HG03342 (cell line): ENCODE measurements around the gene SGK1.
A peak's percentile ranks its signal among the peaks of the same experiment; 100 is the strongest.
"Not testable (repeated sequence)": the region's sequence is repeated elsewhere in the genome, so short reads cannot be mapped to it uniquely, and the experiment has no call there.

Experiments
- ATAC-seq: cut with Tn5 transposase; IDR thresholded peaks from one replicate; pipeline ENCODE4 v1.9.1; 2021; ENCODE audit warnings: mild to moderate bottlenecking, moderate library complexity; ENCODE audit not compliant: unreplicated experiment

SGK1 gene

DNA sequence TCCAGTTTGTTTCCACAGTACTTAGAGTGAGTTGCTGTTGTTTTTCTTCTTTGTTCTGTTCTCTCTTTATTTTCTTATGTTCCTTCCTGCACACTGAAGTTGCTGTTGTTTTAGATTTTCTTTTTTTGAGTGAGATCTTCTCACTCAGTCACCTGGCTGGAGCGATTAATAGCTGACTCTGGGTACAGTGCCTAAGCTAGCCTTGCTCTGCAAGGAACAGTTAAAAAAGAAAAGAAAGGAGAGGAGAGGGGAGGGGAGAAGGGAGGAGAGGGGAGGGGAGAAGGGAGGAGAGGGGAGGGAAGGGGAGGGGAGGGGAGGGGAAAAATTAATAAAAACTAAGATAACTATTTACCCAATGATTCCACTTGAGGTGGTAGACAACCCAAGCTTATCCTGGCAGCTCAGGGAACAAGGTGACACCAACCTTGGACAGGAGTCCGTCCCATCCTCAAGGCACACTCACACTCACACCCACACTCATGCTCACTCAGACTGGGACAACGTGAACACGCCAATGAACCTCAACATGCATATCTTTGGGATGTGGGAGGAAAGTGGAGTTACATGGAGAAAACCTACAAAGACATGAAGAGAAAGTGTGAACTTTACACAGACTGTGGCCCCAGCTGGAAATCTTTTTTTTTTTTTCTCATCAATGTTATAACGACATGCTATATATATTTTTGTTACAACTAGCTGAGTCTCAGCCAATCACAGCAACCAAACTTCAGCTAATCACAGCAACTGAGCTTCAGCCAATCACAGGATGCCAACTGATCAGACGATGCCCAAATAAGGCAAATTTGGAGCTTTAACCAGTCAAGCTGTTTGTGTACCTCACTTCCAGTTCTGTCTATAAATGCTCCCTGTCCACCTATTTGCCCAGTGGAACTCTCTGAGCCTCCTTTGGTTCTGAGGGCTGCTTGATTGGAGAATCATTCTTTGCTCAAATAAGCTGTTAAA is 124.1 kb downstream of the SGK1 start:
- ATAC-seq: no peak

DNA sequence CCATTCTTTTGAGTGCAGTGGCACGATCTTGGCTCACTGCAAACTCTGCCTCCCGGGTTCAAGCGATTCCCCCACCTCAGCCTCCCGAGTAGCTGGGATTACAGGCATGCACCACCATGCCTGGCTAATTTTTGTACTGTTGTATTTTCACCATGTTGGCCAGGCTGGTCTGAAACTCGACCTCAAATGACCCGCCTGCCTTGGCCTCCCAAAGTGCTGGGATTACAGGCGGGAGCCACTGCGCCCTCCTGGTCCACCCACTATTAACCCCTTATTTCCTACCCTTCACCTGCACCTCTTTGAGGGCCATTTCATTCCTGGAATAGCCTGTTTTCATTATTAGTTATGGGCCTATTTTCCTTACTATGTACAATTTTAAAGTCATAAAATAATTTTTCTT is 125.3 kb downstream of the SGK1 start:
- not testable (repeated sequence) for ATAC-seq

DNA sequence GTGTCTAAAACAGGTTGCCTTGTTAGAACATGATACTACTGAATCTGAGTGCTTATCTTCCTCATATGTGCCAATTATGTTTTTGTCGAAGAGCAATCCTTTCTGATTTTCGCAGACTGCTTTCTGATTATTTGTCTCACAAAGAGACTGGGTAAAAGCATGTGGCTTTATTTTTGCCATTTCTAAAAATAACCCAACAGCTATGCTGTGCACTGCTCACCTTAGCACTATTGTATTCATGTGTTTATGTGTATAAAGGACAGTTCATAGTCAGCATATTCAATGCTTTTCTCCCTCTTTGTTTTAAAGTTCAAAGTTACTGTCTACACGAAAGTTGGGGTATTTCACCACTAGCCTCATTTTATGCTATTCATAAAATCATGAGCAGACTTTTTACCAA is 127.0 kb downstream of the SGK1 start:
- no peak for ATAC-seq

DNA sequence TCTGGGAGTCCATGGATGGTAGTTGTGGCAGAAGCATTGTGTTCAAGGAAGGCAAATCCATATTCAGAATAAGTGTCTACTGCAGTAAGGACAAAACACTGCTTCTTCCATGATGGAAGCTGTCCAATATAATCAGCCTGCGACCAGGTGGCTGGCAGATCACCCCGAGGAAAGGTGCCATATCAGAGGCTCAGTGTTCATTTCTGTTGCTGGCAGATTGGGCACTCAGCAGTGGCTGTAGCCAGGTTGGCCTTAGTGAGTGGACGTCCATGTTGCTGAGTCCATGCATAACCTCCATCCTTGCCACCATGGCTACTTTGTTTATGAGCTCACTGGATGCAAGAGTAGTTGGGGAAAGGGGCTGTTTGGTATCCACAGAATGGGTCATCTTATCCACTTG is 130.2 kb downstream of the SGK1 start:
- no peak for ATAC-seq

DNA sequence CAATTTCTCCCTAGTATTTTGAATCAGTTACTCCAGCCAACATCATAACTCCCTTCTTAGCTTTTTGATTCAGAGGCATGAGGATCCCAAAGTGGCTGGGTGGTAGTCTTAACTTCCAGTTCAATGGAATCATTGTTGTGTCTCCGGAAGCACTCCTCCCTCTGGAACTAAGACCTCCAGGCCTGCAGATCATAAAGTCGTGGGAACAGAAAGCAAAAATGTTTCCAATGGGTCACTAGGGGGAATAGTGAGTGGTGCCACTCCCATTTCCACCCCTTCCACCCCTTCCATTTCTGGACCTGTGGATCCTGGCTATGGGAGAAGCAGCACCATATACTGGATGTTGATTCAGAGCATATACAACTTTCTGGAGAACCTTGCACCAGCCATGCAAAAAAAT is 130.8 kb downstream of the SGK1 start:
- no peak for ATAC-seq

DNA sequence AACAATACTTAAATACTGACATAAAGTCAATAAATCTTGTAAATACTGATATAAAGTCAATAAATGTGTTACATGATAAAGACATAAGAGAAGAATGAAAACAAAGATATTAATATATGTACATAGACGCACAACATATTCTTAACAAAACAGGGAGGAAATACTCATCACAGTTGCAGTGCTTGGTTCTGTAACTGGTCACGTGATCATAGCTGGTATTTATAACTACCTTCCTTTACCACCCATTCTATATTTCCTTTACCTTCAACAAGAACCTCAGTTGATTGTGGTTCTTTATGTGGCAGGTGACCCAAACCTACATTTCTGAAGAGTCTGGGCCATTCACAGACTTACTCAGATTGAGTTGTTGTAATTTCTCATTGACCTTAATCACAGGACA is 131.6 kb downstream of the SGK1 start:
- ATAC-seq: no peak

DNA sequence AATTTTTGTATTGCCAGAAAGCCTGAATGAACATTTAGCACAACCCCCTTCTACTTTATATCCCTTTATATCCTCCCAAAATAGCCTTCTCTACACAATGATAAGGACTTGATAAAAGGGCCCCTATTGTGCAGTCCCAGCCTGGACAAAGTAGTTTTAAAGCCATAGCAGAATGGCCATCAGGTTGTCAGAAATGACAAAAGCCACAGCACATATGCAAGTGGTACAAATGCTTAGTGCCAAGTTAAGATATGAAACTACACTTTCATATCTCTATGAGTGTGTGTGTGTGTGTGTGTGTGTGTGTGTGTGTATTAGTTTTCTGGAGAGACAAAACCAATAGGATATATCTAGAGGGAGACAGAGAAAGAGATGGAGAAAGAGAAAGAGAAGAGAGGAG is 132.6 kb downstream of the SGK1 start:
- no peak for ATAC-seq

DNA sequence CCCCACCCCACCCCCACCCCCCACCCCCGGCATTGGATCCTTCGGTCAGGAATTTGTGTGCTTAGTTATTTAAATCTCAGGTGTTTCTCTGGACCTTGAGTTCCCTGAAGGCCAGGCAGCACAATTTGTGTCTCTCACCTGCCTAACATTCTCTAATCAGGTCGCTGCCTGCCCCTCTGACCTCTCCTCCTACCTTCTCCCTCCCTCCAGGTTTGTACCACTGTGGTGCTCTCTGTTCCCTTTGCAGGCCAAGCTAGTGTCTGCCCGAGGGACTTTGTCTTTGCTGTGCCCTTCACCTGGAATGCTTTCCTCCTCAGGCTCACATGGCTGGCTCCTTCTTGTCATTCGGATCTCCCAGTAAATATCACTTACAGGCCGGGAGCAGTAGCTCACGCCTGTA is 134.1 kb downstream of the SGK1 start:
- ATAC-seq: no peak

DNA sequence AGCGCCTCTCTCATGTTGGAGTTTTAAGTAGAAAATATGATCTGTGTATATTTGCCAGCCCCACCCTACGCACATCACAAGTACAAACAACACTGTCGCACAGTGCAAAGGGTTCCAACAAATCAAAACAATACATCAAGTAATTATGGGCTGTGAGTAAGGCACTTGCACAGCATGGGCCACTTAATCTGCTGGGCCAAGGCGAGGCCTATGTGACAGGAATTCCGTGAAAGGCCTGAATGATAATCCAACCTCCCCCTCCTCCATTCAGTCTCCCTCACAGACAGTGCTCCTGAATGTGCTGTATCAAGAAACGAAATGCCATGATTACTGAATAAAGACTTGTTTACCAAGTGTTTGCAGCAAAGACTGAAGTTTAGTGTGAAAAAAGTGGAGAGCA is 135.4 kb downstream of the SGK1 start:
- no peak for ATAC-seq

DNA sequence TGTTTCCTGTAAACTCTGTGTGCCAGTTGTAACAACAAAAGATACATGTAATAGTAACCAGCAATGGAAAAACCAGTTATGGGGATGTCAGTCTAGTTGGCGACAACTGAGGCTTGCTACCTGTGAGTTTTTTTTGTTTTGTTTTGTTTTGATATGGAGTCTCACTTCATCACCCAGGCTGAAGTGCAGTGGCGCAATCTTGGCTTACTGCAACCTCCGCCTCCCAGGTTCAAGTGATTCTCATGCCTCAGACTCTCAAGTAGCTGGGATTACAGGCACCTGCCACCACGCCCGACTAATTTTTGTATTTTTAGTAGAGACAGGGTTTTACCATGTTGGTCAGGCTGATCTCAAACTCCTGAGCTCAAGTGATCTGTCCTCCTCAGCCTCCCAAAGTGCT is 136.2 kb downstream of the SGK1 start:
- ATAC-seq: not testable (repeated sequence)

DNA sequence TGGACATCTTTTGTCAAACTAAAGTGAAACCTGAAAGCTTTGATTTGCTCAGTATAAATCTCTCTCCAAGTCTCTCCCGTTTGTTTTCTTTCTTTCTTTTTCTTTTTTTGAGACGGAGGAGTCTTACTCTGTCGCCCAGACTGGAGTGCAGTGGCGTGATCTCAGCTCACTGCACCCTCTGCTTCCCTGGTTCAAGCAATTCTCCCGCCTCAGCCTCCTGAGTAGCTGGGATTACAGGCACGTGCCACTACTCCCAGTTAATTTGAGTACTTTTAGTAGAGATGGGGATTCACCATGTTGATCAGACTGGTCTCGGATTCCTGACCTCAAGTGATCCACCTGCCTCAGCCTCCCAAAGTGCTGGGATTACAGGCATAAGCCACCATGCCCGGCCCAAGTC is 136.7 kb downstream of the SGK1 start:
- ATAC-seq: not testable (repeated sequence)

DNA sequence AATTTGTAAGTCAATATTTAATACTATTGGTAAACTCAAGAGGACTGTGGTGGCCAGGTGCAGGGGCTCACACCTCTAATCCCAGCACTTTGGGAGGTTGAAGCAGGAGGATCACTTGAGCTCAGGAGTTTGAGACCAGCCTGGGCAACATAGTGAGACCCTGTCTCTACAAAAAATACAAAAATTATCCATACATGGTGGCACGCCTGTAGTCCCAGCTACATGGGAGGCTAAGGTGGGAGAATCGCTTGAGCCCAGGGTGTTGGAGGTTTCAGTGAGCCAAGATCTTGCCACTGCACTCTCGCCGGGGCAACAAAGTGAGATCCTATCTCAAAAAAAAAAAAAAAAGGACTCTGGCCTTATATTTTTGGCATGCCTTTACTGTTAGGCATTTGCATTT is 137.4 kb downstream of the SGK1 start:
- ATAC-seq: not testable (repeated sequence)

DNA sequence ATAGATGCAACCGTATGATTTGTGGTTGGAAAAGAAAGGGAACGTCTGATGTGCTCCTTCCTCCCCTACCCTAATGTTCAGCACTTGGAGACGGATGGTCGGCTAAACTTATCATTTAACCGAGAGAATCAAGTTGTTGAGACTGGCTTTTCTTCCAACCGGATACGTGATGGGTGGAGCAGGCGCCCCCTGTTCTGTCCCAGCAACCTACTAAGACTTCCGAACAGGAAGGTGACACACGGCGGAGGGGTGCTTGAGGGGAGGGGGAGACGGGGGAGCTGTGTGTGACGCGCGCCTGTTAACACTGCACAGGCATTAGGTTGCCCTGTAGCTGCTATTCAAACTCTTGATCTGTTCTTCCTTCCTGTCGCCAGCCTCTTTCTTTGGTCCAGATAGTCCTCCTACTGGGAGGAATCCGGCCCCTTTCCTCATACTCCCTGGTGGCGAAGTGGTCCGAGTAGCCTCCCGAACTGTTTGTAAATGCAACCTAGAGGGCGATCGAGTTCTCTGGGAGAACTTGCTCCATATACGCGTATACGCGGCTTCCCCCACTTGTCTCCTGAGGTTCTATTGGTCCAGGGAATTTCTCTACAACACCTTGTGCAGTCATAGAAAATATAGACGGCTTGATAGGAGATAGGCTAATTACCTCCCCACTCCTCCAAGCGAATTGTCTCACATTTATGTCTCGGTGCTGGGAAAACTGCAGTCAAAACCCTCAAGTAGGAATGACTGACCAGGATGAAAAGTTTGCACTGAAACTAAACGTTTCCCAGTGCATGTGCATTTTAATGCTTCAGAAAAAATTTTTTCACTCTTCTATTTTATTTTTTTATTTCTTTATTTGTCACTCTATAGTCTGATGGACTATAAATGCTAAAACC is 139.5 kb downstream of the SGK1 start:
- ATAC-seq: no peak

DNA sequence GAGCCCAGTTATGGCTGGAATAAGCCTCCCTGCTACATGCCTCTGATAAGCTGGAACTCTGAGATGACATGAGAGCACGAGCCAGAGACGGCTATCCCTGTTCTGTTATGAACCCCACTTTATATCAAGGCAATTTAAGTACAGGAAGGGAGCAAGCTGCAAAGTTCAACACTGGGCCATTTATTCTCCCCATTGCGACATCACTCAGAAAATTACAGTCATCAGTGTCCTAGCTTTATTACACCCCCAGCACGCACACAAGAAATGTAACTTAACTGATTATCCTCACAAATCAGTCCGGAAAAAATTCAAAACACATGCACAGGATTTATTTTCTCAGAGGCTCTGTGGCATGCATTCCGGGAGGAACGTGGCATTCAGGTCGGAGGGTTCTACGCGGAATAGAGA is 140.2 kb downstream of the SGK1 start:
- no peak for ATAC-seq

DNA sequence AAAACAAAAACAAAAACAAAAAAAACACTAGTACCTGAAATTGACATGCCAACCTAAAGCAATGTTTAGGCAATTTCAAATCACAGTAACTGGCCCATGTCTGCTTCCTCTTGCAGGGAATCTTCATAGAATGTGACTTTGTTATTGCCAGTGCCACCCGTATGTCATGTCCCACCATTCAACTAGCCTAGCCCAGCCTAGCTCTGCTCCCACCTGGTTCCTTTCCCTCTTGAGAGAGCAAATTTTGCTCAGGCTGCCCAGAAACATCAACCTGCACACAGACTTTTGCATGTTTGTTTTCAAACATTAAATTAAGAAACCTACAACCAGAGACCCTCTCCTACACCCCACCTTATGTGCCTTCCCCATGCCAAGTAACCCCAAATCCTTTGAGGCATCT is 140.7 kb downstream of the SGK1 start:
- no peak for ATAC-seq

DNA sequence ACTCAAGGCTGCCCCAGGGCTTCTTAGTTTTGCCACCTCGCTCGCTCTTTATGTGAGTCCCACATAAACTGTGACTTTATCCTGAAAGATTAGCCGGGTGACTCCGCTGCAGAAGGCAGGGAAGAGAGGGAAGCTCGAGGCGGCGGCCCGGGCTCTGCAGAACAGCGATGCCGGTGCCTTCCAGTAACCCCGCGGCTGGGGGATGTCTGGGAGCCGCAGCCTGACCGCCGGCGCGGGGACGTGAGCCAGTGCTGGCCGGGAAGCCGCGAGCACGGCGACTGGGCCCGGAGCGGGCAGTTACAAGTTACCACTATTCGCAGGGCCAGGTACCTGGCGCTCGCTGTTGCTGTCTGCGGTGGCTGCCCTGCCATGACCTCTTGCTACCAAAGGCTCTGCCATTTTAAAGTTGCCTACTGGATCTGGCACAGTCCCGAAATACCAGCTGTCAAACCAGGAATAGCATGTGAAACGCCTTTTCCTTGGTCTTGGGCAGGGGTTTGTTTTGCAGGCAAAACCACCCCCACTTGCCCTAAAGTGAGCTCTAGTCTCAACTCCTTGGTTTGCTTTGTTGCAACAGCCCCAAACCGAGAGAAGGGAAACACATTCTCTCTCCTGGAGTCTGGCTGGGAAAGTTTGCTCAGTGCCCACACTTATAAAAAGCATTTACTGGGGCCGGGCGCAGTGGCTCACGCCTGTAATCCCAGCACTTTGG is 141.5 kb downstream of the SGK1 start:
- ATAC-seq: no peak

DNA sequence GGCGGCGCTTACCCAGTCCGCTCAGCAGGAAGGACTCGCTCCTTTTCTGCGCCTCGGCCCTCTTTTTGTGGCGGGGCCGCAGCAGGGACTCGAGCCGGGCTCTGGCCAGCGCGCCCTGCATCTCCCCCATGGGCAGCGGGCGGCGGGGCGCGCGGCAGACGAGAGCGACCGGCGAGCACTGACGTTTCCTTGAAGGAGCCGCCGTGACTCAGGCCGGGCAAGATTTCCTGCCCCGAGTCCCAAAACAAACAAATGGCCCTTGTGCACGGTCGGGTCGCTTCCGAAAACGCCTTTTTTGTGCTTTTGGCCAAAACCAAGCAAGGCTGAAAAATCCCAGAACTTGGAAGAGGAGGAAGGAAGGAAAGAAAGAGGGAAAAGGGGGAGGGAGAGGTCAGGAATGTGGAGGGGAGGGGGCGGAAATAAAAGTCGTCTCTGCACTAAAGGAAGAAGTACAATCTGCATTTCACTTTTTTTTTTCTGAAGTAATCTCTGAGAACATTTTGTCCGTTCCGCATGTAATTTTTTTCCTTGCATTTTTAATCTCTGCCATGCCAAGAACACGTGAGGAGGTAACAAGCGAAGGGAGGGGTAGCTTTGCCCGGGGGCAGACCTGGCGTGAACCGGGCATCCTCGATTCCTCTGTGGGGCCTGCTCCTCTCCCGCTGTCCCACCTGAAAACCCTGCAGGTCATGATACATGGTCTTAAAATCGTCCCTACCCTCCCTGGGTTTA is 142.2 kb downstream of the SGK1 start:
- peak; percentile 7 for ATAC-seq

DNA sequence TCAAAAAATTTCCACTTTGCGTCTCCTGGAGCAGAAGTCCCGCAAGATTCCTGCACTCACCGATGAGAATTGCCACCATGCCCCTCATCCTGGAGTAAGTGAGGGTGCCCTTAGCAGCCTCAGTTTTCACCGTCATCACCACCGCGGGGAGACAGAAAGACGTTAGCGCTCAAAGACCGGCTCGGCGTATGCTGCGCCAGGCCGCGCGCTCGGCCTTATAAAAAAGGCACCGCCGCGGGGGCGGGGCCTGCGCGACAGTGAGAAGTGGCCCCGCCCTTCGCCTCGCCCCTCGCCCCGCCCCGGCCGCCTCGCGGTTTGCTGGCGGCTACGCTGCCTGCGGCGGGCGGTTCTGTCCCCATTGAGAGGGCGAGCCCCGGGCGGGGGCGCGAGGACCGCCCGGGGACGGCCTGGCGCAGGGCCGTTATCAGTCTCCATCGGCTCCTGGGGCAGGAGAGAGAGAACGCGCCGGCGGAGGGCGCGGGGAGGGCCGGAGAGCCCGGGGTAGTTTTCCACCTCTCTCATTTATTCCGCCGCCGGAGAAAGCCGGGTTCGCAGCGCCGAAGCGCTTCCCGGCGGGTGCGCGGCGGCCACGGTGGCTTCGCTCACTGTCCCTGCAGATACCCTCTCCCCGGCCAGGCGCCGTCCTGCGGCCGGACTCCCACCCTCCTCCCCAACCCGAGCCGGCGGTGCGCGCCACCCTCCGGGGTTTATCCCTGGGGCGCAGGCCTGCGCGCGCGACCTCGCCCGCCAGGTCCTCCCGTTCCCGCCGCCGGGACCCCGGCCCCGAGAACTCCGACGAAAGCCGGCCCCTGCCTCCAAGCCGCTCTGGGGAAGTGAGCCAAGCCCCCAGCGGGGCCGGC is 143.0 kb downstream of the SGK1 start:
- peak; percentile 78 for ATAC-seq

DNA sequence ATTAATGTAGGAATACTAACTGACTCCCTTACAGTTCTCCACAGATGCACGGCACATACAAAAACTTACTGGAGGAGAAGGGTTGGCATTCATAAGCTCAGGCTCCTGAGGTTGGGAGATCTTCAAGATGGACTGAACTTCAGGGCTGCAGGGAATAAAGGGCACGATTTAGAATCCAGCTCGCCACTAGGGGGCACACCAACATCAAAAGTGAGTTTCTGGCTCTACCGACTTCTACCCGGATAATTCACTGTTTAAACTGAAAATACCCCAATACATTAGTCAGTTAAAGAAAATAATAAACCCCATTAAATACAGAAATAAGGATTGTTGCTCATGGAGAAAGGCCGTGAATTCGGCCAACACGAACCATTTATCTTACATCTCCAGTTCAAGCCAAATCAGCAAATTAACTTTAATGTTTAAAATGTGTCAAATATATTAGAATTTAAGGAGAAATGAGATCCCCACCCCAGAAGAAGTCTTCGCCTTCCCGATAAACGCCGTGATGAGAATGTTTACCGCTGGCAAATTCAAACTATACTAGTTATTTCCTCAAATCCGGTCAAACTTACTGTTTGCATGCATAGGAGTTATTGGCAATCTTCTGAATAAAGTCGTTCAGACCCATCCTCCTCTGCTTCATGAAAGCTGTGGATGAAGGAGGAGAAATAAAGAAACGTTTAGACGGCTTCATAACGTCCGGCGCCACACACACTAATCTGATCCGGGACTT is 143.8 kb downstream of the SGK1 start:
- ATAC-seq: peak; percentile 25
